GM23338 (cell line): ENCODE measurements around the gene LRRC3B.

ENCODE experiments used
- CREB1 ChIP-seq: fragments of 250-450 bp; sonication (Bioruptor Pico); IDR thresholded peaks from 2 replicates; pipeline ENCODE4 v1.5.0; 2020; ENCODE audit warnings: low read depth, mild to moderate bottlenecking, moderate library complexity
- EZH2 ChIP-seq: fragments of 200-600 bp; sonication (generic); IDR thresholded peaks from one replicate; pipeline ENCODE4 v1.8.0; 2017; ENCODE audit warnings: antibody characterized with exemption, mild to moderate bottlenecking, low read depth; ENCODE audit not compliant: unreplicated experiment
- EZH2phosphoT487 ChIP-seq: fragments of 200-600 bp; sonication (generic); IDR thresholded peaks from one replicate; pipeline ENCODE4 v1.8.1; 2018; ENCODE audit warnings: antibody characterized with exemption; ENCODE audit not compliant: unreplicated experiment
- JUNB ChIP-seq: IDR thresholded peaks from one replicate; pipeline ENCODE4 v1.6.1; 2016; ENCODE audit warnings: antibody characterized with exemption; ENCODE audit not compliant: unreplicated experiment
- NANOG ChIP-seq: IDR thresholded peaks from 2 replicates; pipeline ENCODE4 v1.6.1; 2016; ENCODE audit warnings: antibody characterized with exemption, borderline replicate concordance
- POLR2AphosphoS5 ChIP-seq: IDR thresholded peaks from 2 replicates; pipeline ENCODE4 v1.6.1; 2016; ENCODE audit warnings: antibody characterized with exemption, low read depth
- STAT1 ChIP-seq: IDR thresholded peaks from one replicate; pipeline ENCODE4 v1.6.1; 2016; ENCODE audit warnings: antibody characterized with exemption; ENCODE audit not compliant: unreplicated experiment
- ZNF114 ChIP-seq: fragments of 250-450 bp; sonication (Bioruptor Pico); IDR thresholded peaks from 2 replicates; pipeline ENCODE4 v1.5.0; 2020; ENCODE audit warnings: mild to moderate bottlenecking, moderate library complexity
- ZNF331 ChIP-seq: fragments of 250-450 bp; sonication (Bioruptor Pico); IDR thresholded peaks from 2 replicates; pipeline ENCODE4 v1.5.0; 2020; ENCODE audit warnings: low read depth, mild to moderate bottlenecking, moderate library complexity
- TF ChIP-seq, protein P1 (sequence below), 2 experiments: fragments of 200-600 bp in 1 of 2; sonication (generic) in 1 of 2; conservative IDR thresholded peaks; 2 replicates each; pipeline versions ENCODE4 v1.5.1 to v1.6.1; 2016 to 2017; ENCODE audit warnings: antibody characterized with exemption in 2 of 2, low read depth in 2 of 2, mild to moderate bottlenecking in 2 of 2, moderate library complexity in 1 of 2
- TF ChIP-seq, protein P2 (sequence below): IDR thresholded peaks from 2 replicates; pipeline ENCODE4 v1.6.1; 2016; ENCODE audit warnings: antibody characterized with exemption
- TF ChIP-seq, protein P3 (sequence below): IDR thresholded peaks from one replicate; pipeline ENCODE4 v1.6.1; 2018; ENCODE audit warnings: antibody characterized with exemption; ENCODE audit not compliant: unreplicated experiment
- TF ChIP-seq, protein P4 (sequence below): fragments of 250-450 bp; sonication (Bioruptor Pico); IDR thresholded peaks from 2 replicates; pipeline ENCODE4 v1.5.0; 2020; ENCODE audit warnings: mild to moderate bottlenecking, moderate library complexity

DNA sequence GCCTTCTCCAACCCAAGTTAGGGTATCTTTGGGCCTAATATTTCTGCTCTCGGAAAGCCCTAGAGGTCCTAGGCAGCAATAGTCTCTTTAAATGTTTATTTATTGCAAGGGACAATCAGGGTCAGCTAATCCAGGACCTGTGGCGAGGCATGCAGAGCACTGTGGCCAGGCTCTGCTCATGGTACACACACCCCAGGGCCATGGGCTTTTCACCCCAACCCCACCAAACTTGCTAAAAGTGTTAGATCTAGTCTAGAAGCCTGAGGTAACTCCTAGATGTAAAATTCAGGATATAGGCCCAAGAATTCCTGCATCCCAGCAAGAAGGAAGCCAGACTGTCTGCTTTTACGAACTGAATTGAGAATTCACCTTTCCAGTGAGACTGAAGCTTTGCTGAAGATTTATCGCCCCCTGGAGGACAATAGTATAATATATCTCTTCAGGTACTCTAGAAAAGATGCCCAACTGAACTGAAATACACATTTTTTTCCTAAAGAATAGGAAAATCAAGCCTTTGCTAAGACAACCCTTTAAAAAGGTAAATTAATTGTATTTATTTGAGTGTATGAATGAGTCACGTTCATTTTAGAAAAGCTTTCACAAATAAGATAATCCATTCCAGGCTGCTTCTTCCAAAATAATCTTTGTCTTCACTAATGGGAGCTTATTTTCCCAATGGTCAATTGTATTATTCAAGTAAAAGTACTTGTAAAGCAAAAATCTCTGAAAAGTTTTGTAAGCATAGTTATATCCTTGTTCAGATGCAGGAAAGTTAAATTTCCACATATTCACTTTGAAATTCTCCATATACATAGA, 89.8 kb downstream of the LRRC3B start:
- TF ChIP-seq POLR2AphosphoS5 (no peak), EZH2phosphoT487 (no peak), EZH2 (no peak), CREB1 (no peak), ZNF114 (CRISPR knock-in tag) (no peak), NANOG (no peak), JUNB (no peak), ZNF331 (CRISPR knock-in tag) (no peak), STAT1 (no peak)
- TF ChIP-seq, protein P1, sequence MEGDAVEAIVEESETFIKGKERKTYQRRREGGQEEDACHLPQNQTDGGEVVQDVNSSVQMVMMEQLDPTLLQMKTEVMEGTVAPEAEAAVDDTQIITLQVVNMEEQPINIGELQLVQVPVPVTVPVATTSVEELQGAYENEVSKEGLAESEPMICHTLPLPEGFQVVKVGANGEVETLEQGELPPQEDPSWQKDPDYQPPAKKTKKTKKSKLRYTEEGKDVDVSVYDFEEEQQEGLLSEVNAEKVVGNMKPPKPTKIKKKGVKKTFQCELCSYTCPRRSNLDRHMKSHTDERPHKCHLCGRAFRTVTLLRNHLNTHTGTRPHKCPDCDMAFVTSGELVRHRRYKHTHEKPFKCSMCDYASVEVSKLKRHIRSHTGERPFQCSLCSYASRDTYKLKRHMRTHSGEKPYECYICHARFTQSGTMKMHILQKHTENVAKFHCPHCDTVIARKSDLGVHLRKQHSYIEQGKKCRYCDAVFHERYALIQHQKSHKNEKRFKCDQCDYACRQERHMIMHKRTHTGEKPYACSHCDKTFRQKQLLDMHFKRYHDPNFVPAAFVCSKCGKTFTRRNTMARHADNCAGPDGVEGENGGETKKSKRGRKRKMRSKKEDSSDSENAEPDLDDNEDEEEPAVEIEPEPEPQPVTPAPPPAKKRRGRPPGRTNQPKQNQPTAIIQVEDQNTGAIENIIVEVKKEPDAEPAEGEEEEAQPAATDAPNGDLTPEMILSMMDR (conservative IDR thresholded peaks at IDR 0.05; ENCODE audit: low read depth in 2 of 2), result peak; percentile 68 to 88
- TF ChIP-seq, protein P2, sequence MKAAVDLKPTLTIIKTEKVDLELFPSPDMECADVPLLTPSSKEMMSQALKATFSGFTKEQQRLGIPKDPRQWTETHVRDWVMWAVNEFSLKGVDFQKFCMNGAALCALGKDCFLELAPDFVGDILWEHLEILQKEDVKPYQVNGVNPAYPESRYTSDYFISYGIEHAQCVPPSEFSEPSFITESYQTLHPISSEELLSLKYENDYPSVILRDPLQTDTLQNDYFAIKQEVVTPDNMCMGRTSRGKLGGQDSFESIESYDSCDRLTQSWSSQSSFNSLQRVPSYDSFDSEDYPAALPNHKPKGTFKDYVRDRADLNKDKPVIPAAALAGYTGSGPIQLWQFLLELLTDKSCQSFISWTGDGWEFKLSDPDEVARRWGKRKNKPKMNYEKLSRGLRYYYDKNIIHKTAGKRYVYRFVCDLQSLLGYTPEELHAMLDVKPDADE, result no peak
- TF ChIP-seq, protein P3, sequence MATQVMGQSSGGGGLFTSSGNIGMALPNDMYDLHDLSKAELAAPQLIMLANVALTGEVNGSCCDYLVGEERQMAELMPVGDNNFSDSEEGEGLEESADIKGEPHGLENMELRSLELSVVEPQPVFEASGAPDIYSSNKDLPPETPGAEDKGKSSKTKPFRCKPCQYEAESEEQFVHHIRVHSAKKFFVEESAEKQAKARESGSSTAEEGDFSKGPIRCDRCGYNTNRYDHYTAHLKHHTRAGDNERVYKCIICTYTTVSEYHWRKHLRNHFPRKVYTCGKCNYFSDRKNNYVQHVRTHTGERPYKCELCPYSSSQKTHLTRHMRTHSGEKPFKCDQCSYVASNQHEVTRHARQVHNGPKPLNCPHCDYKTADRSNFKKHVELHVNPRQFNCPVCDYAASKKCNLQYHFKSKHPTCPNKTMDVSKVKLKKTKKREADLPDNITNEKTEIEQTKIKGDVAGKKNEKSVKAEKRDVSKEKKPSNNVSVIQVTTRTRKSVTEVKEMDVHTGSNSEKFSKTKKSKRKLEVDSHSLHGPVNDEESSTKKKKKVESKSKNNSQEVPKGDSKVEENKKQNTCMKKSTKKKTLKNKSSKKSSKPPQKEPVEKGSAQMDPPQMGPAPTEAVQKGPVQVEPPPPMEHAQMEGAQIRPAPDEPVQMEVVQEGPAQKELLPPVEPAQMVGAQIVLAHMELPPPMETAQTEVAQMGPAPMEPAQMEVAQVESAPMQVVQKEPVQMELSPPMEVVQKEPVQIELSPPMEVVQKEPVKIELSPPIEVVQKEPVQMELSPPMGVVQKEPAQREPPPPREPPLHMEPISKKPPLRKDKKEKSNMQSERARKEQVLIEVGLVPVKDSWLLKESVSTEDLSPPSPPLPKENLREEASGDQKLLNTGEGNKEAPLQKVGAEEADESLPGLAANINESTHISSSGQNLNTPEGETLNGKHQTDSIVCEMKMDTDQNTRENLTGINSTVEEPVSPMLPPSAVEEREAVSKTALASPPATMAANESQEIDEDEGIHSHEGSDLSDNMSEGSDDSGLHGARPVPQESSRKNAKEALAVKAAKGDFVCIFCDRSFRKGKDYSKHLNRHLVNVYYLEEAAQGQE, result no peak
- TF ChIP-seq, protein P4, sequence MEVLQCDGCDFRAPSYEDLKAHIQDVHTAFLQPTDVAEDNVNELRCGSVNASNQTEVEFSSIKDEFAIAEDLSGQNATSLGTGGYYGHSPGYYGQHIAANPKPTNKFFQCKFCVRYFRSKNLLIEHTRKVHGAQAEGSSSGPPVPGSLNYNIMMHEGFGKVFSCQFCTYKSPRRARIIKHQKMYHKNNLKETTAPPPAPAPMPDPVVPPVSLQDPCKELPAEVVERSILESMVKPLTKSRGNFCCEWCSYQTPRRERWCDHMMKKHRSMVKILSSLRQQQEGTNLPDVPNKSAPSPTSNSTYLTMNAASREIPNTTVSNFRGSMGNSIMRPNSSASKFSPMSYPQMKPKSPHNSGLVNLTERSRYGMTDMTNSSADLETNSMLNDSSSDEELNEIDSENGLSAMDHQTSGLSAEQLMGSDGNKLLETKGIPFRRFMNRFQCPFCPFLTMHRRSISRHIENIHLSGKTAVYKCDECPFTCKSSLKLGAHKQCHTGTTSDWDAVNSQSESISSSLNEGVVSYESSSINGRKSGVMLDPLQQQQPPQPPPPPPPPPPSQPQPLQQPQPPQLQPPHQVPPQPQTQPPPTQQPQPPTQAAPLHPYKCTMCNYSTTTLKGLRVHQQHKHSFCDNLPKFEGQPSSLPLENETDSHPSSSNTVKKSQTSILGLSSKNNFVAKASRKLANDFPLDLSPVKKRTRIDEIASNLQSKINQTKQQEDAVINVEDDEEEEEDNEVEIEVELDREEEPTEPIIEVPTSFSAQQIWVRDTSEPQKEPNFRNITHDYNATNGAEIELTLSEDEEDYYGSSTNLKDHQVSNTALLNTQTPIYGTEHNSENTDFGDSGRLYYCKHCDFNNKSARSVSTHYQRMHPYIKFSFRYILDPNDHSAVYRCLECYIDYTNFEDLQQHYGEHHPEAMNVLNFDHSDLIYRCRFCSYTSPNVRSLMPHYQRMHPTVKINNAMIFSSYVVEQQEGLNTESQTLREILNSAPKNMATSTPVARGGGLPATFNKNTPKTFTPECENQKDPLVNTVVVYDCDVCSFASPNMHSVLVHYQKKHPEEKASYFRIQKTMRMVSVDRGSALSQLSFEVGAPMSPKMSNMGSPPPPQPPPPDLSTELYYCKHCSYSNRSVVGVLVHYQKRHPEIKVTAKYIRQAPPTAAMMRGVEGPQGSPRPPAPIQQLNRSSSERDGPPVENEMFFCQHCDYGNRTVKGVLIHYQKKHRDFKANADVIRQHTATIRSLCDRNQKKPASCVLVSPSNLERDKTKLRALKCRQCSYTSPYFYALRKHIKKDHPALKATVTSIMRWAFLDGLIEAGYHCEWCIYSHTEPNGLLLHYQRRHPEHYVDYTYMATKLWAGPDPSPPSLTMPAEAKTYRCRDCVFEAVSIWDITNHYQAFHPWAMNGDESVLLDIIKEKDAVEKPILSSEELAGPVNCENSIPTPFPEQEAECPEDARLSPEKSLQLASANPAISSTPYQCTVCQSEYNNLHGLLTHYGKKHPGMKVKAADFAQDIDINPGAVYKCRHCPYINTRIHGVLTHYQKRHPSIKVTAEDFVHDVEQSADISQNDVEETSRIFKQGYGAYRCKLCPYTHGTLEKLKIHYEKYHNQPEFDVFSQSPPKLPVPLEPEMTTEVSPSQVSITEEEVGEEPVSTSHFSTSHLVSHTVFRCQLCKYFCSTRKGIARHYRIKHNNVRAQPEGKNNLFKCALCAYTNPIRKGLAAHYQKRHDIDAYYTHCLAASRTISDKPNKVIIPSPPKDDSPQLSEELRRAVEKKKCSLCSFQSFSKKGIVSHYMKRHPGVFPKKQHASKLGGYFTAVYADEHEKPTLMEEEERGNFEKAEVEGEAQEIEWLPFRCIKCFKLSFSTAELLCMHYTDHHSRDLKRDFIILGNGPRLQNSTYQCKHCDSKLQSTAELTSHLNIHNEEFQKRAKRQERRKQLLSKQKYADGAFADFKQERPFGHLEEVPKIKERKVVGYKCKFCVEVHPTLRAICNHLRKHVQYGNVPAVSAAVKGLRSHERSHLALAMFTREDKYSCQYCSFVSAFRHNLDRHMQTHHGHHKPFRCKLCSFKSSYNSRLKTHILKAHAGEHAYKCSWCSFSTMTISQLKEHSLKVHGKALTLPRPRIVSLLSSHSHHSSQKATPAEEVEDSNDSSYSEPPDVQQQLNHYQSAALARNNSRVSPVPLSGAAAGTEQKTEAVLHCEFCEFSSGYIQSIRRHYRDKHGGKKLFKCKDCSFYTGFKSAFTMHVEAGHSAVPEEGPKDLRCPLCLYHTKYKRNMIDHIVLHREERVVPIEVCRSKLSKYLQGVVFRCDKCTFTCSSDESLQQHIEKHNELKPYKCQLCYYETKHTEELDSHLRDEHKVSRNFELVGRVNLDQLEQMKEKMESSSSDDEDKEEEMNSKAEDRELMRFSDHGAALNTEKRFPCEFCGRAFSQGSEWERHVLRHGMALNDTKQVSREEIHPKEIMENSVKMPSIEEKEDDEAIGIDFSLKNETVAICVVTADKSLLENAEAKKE (CRISPR knock-in tag), result no peak
